Mucosa of stomach (tissue), 1 donor: ENCODE measurements around the gene GRIP2.

Source experiments
- H3K27me3 ChIP-seq: one replicate; pipeline ENCODE4 v1.7.0; 2013; ENCODE audit warnings: mild to moderate bottlenecking, low read length; ENCODE audit not compliant: control insufficient read depth, insufficient read depth
- H3K36me3 ChIP-seq: one replicate; pipeline ENCODE4 v1.7.0; 2013; ENCODE audit warnings: low read length; ENCODE audit not compliant: control insufficient read depth, insufficient read depth
- H3K4me1 ChIP-seq: one replicate; pipeline ENCODE4 v1.7.0; 2013; ENCODE audit warnings: mild to moderate bottlenecking, low read length; ENCODE audit not compliant: control insufficient read depth, insufficient read depth
- H3K4me3 ChIP-seq: one replicate; pipeline ENCODE4 v1.7.0; 2013; ENCODE audit warnings: low read length
- H3K9ac ChIP-seq: one replicate; pipeline ENCODE4 v1.7.0; 2013; ENCODE audit warnings: mild to moderate bottlenecking, low read length, moderate library complexity
- H3K9me3 ChIP-seq: one replicate; pipeline ENCODE4 v1.7.0; 2013; ENCODE audit warnings: mild to moderate bottlenecking, low read length, moderate library complexity; ENCODE audit not compliant: control insufficient read depth
- donor health status: Pancreatic carcinoma.

The GRIP2 gene

GRCh38 chr3:14505001-14505802 is 34.9 kb downstream of the GRIP2 start:
- Histone ChIP-seq H3K9ac (no peak overlapping the region), H3K9me3 (no peaks in the 10 kb centered on the region), H3K4me1 (peaks cover 5% of the 10 kb centered on the region), H3K36me3 (no peaks in the 10 kb centered on the region), H3K27me3 (peaks cover 5% of the 10 kb centered on the region), H3K4me3 (no peak overlapping the region)

DNA sequence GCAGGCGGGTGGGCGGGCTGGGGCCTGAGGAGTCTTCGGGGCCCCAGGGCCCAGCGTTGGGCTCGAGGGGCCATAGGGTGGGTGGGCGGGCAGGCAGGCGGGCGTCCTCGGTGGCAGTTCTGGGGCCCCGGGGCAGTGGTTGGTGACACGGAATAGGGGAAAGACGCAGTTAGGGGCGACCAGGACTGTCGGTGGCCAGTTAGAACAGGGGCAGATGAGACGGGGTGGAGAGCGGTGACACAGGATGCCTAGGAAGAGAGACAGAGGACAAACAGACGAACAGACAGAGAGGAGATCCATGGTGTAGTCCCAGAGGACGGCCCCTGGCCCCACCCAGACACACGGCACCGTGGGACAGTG is 36.5 kb downstream of the GRIP2 start:
- H3K4me1 ChIP-seq: no peaks in the 10 kb centered on the region
- H3K9me3 ChIP-seq: no peaks in the 10 kb centered on the region
- no peak overlapping the region for H3K4me3 ChIP-seq
- no peak overlapping the region for H3K9ac ChIP-seq
- no peaks in the 10 kb centered on the region for H3K36me3 ChIP-seq
- no peaks in the 10 kb centered on the region for H3K27me3 ChIP-seq

DNA sequence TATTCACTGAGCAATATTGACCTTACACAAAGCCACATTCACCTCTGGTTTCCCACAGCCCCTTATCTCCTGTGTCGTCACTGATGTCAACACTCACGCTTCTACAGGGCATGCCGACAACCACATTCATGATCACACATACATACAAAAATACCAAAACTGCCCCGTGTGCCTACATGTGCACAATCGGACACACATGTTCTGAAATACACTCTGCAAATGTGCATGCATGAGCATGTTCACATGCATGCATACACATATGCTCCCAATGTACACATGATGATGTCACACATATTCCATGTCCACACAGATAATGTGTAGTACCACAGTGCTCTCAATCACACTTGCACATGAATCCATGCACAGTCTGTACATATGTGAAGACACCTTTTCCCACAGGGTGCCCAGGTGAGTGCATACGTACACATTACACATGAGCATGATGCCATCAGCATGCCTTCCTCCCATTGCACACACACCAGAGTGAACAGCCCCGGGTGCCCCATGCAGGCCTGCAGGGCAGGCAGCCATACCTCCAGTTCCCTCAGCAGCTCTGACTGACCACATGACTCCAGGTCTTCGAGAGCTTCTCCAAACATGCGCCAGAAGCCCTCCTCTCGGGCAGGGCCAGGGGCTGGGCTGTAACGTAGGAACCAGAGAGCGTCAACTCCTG is 37.0 kb downstream of the GRIP2 start:
- Histone ChIP-seq H3K9ac (no peak overlapping the region), H3K36me3 (no peaks in the 10 kb centered on the region), H3K9me3 (no peaks in the 10 kb centered on the region), H3K4me3 (no peak overlapping the region), H3K4me1 (no peaks in the 10 kb centered on the region), H3K27me3 (no peaks in the 10 kb centered on the region)

DNA sequence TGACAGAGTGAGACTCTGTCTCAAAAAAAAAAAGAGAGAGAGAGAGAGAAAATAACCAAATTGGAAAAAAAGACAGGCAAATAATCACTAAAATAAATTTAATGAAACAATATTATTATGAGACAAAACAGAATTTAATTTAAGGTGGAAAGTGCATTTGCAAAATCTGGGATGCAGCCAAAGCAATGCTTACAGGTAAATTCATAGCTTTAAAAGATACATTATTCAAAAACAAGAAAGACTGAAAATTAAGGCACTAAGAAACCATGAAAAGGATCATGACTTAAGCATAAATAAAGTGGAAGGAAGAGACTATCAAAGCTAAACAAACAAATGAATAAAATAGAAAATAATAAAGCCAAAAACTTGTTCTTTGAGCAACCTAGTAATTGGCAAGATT is 37.7 kb downstream of the GRIP2 start:
- Histone ChIP-seq H3K36me3 (no peaks in the 10 kb centered on the region), H3K27me3 (no peaks in the 10 kb centered on the region), H3K4me1 (no peaks in the 10 kb centered on the region), H3K9ac (no peak overlapping the region), H3K4me3 (no peak overlapping the region), H3K9me3 (no peaks in the 10 kb centered on the region)

- Histone ChIP-seq H3K4me3 (no peak overlapping the region), H3K4me1 (no peaks in the 10 kb centered on the region), H3K27me3 (no peaks in the 10 kb centered on the region), H3K36me3 (no peaks in the 10 kb centered on the region), H3K9ac (no peak overlapping the region), H3K9me3 (no peaks in the 10 kb centered on the region)
These were observed 42.8 kb downstream of the GRIP2 start for GRCh38 chr3:14497321-14497720.

DNA sequence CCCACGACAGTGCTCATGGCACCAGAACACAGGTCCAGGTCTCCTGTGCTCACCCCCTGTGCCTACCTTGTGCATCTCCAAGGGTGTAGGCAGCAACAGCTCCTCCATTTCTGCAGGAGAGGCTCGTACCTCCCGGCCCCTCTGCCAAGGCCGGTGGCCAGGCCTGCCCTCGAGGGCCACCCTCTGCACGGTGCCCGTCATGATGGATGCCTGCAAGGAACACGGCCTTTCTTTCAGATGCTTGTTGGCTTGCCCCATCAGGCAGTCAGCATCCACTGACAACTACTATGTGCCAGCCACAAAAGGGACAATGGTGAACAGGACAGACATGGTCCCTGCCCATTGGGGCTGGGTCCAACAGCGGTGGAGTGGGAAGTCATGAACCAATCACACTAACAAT is 43.8 kb downstream of the GRIP2 start:
- Histone ChIP-seq H3K9me3 (no peaks in the 10 kb centered on the region), H3K4me1 (no peaks in the 10 kb centered on the region), H3K36me3 (no peaks in the 10 kb centered on the region), H3K4me3 (no peak overlapping the region), H3K27me3 (no peaks in the 10 kb centered on the region), H3K9ac (no peak overlapping the region)

GRCh38 chr3:14494973-14495300 is 45.2 kb downstream of the GRIP2 start:
- Histone ChIP-seq H3K4me3 (no peak overlapping the region), H3K9ac (no peak overlapping the region), H3K36me3 (no peaks in the 10 kb centered on the region), H3K9me3 (no peaks in the 10 kb centered on the region), H3K4me1 (no peaks in the 10 kb centered on the region), H3K27me3 (no peaks in the 10 kb centered on the region)

DNA sequence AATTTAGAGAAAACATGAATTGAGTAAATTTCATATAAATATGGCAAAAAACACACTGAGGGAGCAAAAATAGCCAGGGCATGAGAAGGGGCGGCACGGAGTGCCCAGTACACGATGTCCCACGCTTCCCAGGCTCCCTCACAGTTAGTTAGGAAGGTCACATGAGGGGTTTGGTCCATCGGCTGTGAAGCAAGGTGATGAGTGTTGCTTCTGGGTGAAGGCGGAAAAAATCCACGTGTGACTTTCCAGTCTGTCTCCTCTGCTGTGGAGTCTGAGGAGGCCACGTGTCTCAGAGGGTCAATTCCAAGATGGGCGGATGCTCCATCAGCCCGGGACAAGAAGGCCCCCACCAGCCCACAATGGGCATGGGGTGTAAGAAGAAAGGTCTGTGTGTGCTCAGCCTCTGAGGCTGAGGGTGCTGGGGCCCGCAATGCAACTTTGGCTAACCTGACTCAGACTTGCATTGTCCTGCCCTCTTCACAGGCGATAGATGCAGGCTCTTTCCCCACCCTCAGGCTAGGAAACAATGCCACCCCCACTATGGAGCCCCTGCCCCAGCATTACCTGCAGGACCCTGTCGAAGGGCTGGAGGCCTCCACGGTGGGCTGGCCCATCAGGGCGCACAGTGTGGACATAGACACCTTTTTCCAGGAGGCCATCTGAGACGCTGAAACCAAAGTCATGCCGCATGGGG is 45.7 kb downstream of the GRIP2 start:
- Histone ChIP-seq H3K27me3 (no peaks in the 10 kb centered on the region), H3K9ac (no peak overlapping the region), H3K4me1 (no peaks in the 10 kb centered on the region), H3K4me3 (no peak overlapping the region), H3K36me3 (peaks cover 3% of the 10 kb centered on the region), H3K9me3 (no peaks in the 10 kb centered on the region)

DNA sequence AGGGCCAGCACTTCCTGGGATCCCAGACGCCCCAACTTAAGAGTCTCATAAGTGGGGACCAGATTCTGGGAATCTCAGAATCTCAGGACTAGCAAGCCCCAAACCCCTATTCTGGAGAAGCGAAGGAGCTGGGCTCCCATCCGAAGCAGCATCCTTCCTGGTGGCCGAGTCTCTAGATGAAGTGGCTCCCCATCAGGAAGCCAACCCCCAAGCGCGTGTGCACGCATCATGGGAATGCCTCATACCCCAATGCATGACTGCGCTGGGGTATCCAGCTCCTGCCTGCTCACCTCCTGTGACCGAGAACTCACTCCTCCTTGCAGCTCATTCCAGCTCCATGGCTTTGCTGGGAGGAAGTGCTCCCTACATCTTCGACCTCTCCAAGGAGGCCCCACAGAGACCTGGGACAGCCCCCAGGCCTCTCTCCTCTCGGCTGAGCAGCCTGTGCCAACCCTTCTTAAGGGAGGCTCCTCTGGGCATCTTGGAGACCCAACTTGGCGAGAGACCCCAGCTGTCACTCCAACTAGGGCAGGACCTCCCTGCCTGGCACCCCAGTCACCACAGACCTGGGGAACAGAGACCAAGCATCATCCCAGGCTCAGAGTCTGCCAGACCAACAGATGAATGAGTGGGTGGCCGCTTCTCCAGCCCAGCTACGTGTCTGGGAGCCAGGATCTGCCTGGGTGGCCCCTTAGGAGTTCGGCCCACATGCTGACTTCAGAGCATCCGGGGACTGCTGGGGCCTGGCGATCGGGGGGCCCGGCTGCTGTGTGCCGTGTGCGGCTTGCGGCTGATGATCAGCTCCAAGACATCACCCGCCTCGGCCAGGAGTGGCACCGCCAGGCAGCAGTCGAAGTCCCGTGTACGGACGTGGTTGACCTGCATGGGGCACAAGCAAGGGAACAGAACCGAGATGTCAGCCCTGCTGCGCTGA is 46.9 kb downstream of the GRIP2 start:
- Histone ChIP-seq H3K9me3 (no peaks in the 10 kb centered on the region), H3K9ac (no peak overlapping the region), H3K4me3 (no peak overlapping the region), H3K27me3 (no peaks in the 10 kb centered on the region), H3K4me1 (no peaks in the 10 kb centered on the region), H3K36me3 (peaks cover 6% of the 10 kb centered on the region)

DNA sequence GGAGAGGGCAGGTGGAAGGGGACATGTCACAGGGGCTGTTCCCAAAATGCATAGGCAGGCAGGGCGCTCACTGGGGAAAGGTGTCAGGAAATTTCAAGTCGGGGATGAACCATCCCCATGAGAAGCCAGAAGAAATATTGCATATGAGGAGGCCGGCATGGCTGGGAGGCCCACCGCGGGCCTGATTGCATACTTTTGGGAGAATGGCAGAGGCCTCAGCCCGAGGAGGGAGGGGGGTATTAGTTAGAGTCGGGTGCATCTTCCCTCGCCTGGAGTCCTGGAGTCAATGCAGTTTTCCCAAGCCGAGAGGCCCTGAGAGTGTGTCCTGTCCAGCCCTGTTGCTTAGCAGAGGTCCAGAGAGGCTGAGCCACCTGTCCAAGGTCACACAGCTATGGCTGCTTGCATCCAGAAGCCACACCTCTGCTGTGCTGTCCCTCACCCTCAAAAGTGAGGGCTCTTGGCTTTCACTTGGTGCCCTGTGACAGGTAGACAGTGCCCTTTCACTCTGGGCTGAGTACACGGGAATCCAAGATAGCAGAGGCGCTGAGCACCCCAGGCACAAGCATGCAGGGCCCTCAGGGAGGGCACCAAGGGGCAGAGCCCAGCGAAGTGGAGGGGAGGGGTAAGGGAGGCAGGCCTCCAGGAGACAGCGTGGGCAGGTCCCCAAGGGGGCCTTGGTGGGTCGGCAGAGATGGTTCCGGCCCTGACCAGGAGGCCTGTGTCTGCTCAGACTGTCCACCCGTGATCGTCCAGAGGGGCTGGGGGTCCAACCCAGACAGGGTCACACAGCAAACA is 48.5 kb downstream of the GRIP2 start:
- no peaks in the 10 kb centered on the region for H3K9me3 ChIP-seq
- no peaks in the 10 kb centered on the region for H3K27me3 ChIP-seq
- no peaks in the 10 kb centered on the region for H3K4me1 ChIP-seq
- peaks cover 6% of the 10 kb centered on the region for H3K36me3 ChIP-seq
- H3K4me3 ChIP-seq: no peak overlapping the region
- H3K9ac ChIP-seq: no peak overlapping the region

GRCh38 chr3:14490831-14491230 is 49.3 kb downstream of the GRIP2 start:
- peaks cover 6% of the 10 kb centered on the region for H3K36me3 ChIP-seq
- no peak overlapping the region for H3K9ac ChIP-seq
- H3K4me1 ChIP-seq: no peaks in the 10 kb centered on the region
- H3K9me3 ChIP-seq: no peaks in the 10 kb centered on the region
- H3K4me3 ChIP-seq: no peak overlapping the region
- H3K27me3 ChIP-seq: no peaks in the 10 kb centered on the region
